Activated T-cell treated with anti-CD3 and anti-CD28 coated beads, Interleukin-2, amount 50 U/mL, for 24 hours (primary cell): Measurements from ENCODE around the gene PC.

Experiments
- DNase-seq: peaks from one replicate; pipeline ENCODE4 v3.0.0-alpha.2; 2020
- H3K27ac Mint-ChIP-seq: 2 replicates; pipeline ENCODE4 v1.8.0; 2020; ENCODE audit warnings: mild to moderate bottlenecking, mixed read lengths
- H3K27me3 Mint-ChIP-seq: 2 replicates; pipeline ENCODE4 v1.8.0; 2020; ENCODE audit warnings: mixed read lengths
- H3K36me3 Mint-ChIP-seq: 2 replicates; pipeline ENCODE4 v1.8.0; 2020; ENCODE audit warnings: low read depth, mixed read lengths
- H3K4me1 Mint-ChIP-seq: 2 replicates; pipeline ENCODE4 v1.8.0; 2020; ENCODE audit warnings: low read depth, mixed read lengths
- H3K4me3 Mint-ChIP-seq: 2 replicates; pipeline ENCODE4 v1.8.0; 2020; ENCODE audit warnings: mild to moderate bottlenecking, moderate library complexity, mixed read lengths
- H3K9me3 Mint-ChIP-seq: 2 replicates; pipeline ENCODE4 v1.8.0; 2020; ENCODE audit warnings: mixed read lengths

The PC gene

DNA sequence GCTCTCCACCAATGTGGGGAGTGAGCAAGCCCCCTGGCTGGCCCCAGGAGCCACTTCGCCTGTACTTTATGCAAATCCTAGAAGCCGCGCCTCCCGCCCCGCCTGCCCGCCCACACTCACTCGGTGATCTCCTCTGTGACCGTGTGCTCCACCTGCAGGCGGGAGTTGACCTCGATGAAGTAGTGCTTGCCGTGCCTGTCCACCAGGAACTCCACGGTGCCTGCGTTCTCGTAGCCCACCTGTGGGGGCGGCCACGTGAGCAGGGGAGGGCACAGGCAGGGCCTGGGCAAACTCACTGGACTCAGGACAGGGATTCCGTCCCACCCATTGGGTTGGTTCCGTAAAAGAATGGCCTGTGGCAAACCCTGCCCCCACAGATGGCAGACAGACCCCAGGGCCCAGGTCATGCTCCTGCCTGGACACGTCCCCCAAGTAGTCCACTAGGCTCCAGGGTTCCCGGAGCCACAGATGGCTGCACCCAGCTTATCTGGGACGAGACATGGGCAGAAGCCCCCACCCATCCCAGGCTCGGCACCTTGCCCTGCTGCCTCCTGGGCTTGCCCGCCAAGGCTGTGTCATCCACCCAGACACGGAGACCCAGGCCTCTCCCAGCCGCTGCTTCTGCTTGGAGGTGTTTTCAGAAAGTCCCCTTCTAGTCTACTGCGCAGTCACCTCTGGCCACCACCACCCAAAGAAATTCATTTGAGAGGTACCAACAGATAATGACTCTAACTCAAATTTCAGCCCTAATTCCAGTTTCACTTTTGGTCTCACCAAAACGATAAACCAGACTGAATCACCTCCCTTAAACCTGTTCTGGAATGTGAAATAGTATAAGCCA, 89.2 kb downstream of the PC start:
- Mint-ChIP-seq H3K27me3 (no peaks in the 10 kb centered on the region), H3K9me3 (no peaks in the 10 kb centered on the region), H3K27ac (no peak overlapping the region), H3K4me3 (no peak overlapping the region), H3K36me3 (peaks cover 5% of the 10 kb centered on the region), H3K4me1 (peaks cover 16% of the 10 kb centered on the region)
- DNase-seq: peak; percentile 83

GRCh38 chr11:66868082-66868725, 90.0 kb downstream of the PC start:
- Mint-ChIP-seq H3K9me3 (no peaks in the 10 kb centered on the region), H3K4me1 (peaks cover 16% of the 10 kb centered on the region), H3K36me3 (peaks cover 5% of the 10 kb centered on the region), H3K27ac (no peak overlapping the region), H3K4me3 (no peak overlapping the region), H3K27me3 (no peaks in the 10 kb centered on the region)
- no peak for DNase-seq

DNA sequence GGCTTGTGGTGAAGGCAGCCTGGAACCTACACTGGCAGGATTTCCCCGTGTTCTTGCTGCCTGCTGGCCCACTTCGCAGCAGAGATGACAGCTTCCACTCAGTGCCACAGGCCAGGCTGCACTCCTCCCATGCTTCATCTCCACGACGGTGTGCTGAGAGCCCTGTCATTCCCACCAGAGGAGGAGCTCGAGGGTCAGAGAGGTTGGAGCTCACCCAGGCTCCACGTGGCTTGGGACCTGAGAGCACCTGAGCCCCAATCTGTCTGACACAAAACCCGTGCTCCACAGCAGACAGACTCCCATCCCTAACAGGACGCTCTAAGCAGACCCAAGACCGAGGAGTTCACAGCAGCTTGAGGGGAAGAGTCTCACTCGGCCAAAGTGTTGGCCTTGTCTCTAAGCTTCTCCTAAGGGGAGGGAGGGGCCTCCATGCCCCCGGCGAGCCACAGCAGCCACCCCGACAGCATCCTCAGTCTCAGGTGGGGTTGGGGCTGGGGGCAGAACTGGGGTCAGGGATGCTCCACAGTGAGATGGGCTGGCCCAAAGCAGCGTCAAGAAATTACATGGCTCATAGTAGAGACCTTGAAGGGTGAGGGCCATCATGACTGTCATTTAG, 90.7 kb downstream of the PC start:
- H3K27ac Mint-ChIP-seq: no peak overlapping the region
- DNase-seq: no peak
- no peak overlapping the region for H3K4me3 Mint-ChIP-seq
- H3K36me3 Mint-ChIP-seq: peaks cover 5% of the 10 kb centered on the region
- no peaks in the 10 kb centered on the region for H3K27me3 Mint-ChIP-seq
- H3K9me3 Mint-ChIP-seq: no peaks in the 10 kb centered on the region
- H3K4me1 Mint-ChIP-seq: peaks cover 16% of the 10 kb centered on the region

DNA sequence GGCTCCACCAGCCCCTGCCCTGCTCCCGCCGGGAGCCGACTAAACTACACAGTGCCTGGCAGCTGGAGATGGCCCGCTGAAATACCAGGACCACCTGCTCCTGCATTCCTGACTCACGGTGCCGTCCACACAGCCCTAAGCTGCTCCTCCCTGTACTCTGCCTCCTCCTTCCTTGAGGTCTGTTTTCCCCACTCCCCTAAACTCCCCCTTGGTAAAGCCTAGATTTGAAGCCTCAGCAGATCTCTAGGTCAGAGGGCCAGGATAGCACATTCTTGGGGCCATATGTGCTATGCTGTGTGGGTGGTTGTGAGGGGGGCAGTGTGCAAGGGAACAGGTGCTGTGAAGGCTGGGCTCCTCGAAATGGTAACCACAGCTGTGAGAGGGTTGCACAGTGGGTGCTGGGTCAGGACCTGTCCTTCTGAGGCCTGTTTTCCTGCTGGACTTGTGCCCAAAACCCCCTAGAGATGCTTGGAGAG, 91.6 kb downstream of the PC start:
- no peaks in the 10 kb centered on the region for H3K27me3 Mint-ChIP-seq
- DNase-seq: no peak
- no peaks in the 10 kb centered on the region for H3K9me3 Mint-ChIP-seq
- no peak overlapping the region for H3K27ac Mint-ChIP-seq
- H3K36me3 Mint-ChIP-seq: peaks cover 5% of the 10 kb centered on the region
- H3K4me3 Mint-ChIP-seq: no peak overlapping the region
- H3K4me1 Mint-ChIP-seq: peaks cover 16% of the 10 kb centered on the region

DNA sequence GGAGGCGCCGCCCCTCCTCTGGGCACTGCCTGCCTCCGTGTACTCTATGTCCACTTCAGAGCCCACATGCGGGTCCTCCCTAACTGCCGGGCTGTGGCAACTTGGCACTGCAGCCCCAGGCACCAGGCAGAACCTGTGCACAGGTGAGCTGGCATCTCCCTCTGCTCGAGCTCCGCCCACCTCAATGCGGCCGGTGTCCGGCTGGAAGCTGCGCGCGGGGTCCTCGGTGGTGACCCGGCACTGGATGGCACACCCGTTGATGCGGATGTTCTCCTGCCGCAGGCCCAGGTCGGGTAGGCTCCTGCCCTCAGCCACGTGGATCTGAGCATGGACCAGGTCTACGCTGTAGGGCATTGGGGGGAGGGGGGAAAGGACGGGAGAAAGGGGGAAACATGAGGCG, 92.2 kb downstream of the PC start:
- peaks cover 16% of the 10 kb centered on the region for H3K4me1 Mint-ChIP-seq
- H3K27ac Mint-ChIP-seq: no peak overlapping the region

DNA sequence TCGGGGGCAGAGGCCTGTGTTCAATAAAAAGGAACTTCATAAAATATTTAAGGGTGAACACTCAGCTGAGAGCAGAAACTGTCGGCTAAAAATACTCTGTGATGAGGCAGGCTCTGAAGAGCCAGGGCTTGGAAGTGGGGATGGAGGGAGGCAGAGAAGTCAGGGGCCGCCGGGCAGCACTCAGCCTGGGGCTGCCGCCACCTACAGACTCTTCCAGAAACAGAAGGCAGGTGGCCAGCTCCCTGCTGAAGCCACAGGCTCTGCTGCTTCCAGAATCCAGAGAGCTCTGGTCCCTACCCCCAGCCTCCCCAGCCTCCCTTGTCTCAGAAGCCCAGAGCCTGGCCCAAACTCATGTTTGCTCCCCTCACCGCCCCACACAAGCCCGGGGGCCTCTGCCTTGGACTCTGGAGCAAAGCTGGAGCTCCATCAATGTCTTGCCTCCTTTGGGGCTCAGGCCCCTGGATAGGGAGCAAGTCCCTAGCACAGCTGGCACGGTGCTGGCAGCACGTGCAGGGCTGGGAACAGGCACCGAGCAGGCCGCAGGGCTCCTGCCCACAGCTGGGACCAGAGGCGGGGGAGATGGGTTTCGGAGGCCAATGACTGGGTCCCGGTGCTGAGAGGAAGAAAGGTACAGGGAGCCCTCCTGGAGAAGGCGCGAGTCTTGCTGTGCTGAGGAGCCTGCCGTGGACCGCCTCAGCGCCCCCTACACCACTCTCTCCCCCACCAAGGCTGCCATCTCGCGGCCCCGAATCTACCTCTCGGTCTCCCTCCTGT, 93.1 kb downstream of the PC start:
- H3K36me3 Mint-ChIP-seq: no peaks in the 10 kb centered on the region
- H3K27ac Mint-ChIP-seq: no peak overlapping the region
- no peaks in the 10 kb centered on the region for H3K27me3 Mint-ChIP-seq
- no peak overlapping the region for H3K4me3 Mint-ChIP-seq
- H3K9me3 Mint-ChIP-seq: no peaks in the 10 kb centered on the region
- peaks cover 16% of the 10 kb centered on the region for H3K4me1 Mint-ChIP-seq
- no peak for DNase-seq

More for the DNA sequence above, 92.2 kb downstream of the PC start:
- H3K36me3 Mint-ChIP-seq: peaks cover 5% of the 10 kb centered on the region
- H3K9me3 Mint-ChIP-seq: no peaks in the 10 kb centered on the region
- H3K4me3 Mint-ChIP-seq: no peak overlapping the region
- H3K27me3 Mint-ChIP-seq: no peaks in the 10 kb centered on the region
- no peak for DNase-seq

- H3K9me3 Mint-ChIP-seq: no peaks in the 10 kb centered on the region
- H3K27me3 Mint-ChIP-seq: no peaks in the 10 kb centered on the region
- no peak overlapping the region for H3K27ac Mint-ChIP-seq
- no peak overlapping the region for H3K4me3 Mint-ChIP-seq
- H3K36me3 Mint-ChIP-seq: no peaks in the 10 kb centered on the region
- peaks cover 13% of the 10 kb centered on the region for H3K4me1 Mint-ChIP-seq
- DNase-seq: no peak
These were observed 93.8 kb downstream of the PC start for GRCh38 chr11:66864172-66864901.

DNA sequence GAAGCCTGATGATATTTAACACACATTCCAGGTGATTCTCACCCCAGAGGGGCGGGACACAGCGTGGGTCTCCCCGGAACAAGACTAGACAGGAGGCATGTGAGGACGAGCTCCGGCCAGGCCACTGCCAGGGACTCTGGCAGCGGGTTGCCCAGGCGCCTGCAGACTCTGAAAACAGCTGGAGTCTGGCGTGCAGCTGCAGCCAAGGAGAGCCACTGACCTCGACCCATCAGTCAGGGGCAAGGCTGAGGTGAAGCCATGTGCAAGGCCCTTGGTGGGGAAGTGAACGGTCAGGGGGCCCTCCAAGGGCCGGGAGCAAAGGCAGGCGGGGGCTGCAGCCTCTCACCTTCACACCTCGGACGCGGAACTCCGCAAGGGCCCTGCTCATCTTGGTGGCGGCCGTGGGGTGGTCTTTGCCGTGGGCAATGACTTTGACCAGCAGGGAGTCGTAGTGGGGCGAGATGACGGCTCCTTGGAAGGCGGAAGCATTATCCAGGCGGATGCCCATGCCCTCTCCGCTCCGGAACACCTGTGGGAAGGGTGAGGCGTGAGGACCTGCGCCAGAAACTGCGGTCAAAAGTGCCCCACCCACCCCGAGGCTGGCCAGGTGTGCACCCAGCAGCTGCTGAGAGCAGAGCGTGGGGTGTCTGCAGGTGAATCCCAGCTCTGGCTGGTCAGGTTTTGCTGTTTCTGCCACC, 94.6 kb downstream of the PC start:
- Mint-ChIP-seq H3K27ac (no peak overlapping the region), H3K4me3 (no peak overlapping the region), H3K4me1 (peaks cover 5% of the 10 kb centered on the region), H3K36me3 (peaks cover 3% of the 10 kb centered on the region), H3K9me3 (no peaks in the 10 kb centered on the region), H3K27me3 (no peaks in the 10 kb centered on the region)
- no peak for DNase-seq

GRCh38 chr11:66862559-66863037, 95.6 kb downstream of the PC start:
- Mint-ChIP-seq H3K9me3 (no peaks in the 10 kb centered on the region), H3K36me3 (peaks cover 6% of the 10 kb centered on the region), H3K4me1 (no peaks in the 10 kb centered on the region), H3K4me3 (no peak overlapping the region), H3K27me3 (no peaks in the 10 kb centered on the region), H3K27ac (no peak overlapping the region)
- no peak for DNase-seq

DNA sequence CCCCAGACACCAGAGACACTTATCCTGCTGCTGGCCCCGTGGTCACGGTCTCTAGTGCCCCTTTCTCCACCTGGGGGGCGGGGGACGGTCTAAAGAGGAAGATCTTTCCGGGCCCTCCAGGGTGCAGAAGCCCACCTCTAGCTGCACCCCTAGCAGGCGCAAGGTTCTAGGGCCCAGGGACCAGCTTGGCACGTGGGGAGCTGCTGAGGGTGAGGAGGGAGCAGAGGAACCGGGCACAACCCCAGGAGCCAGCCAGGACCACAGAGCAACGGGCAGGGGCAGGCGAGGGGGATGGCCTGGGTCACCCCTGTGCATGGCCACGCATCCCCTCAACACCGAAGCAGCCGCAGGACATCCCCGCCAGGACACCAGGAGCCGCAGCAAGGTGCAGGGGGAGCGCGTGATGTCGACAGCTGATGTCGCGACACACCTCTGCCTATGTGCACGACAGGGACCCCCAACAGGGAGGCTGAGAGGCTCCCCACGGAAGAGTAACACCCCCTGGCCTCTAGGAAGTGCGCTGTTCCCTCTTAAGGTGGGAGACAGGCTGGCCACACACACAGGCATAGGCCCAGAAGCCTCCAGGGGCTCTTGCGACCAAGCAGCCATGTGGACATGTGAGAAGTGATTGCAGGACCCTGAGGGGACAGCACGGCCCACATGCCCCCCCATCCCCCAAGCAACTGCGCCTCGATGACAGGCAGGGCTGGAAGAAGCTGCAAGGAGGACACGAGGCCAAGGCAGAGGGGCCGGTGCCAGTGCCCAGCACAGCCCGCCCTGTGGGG, 96.2 kb downstream of the PC start:
- Mint-ChIP-seq H3K27ac (no peak overlapping the region), H3K4me3 (no peak overlapping the region), H3K4me1 (no peaks in the 10 kb centered on the region), H3K9me3 (no peaks in the 10 kb centered on the region), H3K27me3 (no peaks in the 10 kb centered on the region), H3K36me3 (peaks cover 7% of the 10 kb centered on the region)
- DNase-seq: no peak

- DNase-seq: no peak
- H3K36me3 Mint-ChIP-seq: peaks cover 9% of the 10 kb centered on the region
- no peak overlapping the region for H3K27ac Mint-ChIP-seq
- H3K4me3 Mint-ChIP-seq: no peak overlapping the region
- no peaks in the 10 kb centered on the region for H3K4me1 Mint-ChIP-seq
- no peaks in the 10 kb centered on the region for H3K27me3 Mint-ChIP-seq
- no peaks in the 10 kb centered on the region for H3K9me3 Mint-ChIP-seq
These were observed 97.0 kb downstream of the PC start for GRCh38 chr11:66861038-66861773.

DNA sequence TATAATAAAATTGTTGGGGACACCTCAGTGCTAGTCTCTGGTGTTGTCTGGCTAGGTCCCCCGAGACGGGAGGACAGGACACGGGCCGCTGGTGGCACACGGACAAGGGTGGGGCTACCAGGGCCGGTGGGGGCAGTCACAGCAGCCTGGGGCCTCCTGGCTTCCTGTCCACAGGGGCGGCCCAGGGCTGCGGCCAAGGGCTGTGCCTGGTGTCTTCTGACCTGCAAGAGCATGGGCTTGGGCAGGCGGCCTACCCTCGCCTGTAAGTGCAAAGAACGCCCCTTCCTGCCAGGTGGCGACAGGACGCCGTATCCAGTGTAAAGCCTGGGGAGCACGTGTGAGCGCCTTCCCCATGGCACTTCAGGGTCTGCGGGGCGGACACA, 97.7 kb downstream of the PC start:
- peaks cover 9% of the 10 kb centered on the region for H3K36me3 Mint-ChIP-seq

More for the DNA sequence above, 97.7 kb downstream of the PC start:
- H3K9me3 Mint-ChIP-seq: no peaks in the 10 kb centered on the region
- H3K27ac Mint-ChIP-seq: no peak overlapping the region
- DNase-seq: no peak
- H3K27me3 Mint-ChIP-seq: no peaks in the 10 kb centered on the region
- no peak overlapping the region for H3K4me3 Mint-ChIP-seq
- peaks cover 4% of the 10 kb centered on the region for H3K4me1 Mint-ChIP-seq
